NCI-H1105 (cell line): ENCODE measurements around the gene ABCF3.
A peak's percentile ranks its signal among the peaks of the same experiment; 100 is the strongest.

Experiments used
- DNase-seq: peaks from one replicate; lab custom pipeline; 2025; lab: John Stamatoyannopoulos, UW

ABCF3 gene

DNA sequence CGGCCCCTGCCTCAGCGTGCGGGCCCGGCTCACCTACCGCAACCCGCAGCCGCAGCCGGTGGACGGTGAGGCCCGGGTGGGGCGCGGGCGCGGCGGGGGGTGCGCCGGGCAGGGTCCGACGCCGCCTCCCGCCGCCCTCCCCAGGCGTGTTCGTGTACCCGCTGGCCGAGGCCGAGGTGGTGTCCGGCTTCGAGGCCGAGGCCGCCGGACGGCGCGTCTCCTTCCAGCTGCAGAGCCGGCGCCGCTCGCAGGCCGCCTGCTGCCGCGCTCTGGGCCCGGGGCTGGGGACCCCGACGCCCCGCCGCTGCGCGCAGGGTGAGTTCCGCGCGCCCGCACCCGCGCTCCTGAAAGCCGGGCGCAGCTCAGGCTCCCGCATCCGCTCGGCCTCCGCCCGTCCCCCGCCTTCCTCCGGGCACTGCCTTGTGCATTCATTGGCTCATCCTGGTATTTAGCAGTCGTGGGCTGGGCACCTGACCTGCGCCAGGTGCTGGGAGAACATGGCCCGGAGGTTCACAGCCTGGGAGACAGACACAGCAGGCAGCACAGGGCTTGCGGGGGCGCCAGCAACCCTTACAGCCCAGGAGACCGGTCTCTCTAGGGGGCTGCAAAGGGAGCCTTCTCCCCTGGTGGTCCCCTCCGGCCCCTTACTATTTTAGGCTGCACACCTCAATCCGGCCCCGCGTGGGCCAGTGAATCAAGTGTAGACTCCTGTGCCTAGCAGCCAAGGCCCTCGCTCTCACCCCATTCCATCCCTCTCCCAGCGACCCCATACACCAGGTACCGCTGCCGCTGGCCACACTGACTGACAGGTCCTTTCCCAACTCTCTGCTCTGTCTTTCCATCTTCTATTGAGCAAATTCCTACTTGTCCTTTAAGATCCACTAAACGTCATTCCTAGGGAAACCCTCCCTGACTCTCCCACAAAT lies 44.9 kb downstream of the ABCF3 start:
- DNase-seq, result peak; percentile 75

GRCh38 chr3:184231671-184232070 lies 45.7 kb downstream of the ABCF3 start:
- no peak for DNase-seq

GRCh38 chr3:184233127-184233843 lies 47.3 kb downstream of the ABCF3 start:
- no peak for DNase-seq

DNA sequence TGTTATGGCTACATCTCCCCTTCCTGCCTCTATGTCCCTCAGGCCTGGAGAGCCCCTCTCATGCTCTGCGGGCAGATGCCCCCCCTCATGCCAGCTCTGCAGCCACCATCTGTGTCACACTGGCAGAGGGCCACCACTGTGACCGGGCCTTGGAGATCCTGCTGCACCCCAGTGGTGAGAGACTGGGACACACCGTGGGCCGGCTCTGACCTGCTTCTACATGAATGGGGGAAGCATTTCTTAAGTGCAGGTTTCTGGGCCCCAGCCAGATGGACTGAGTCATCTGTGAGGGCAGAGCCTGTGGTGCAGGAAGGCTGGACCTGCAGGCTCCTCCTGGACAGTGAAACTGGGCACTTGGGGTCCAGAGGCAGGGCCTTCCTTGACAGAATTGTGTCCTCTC lies 48.2 kb downstream of the ABCF3 start:
- no peak for DNase-seq

GRCh38 chr3:184234671-184235380 lies 48.8 kb downstream of the ABCF3 start:
- DNase-seq, result no peak

DNA sequence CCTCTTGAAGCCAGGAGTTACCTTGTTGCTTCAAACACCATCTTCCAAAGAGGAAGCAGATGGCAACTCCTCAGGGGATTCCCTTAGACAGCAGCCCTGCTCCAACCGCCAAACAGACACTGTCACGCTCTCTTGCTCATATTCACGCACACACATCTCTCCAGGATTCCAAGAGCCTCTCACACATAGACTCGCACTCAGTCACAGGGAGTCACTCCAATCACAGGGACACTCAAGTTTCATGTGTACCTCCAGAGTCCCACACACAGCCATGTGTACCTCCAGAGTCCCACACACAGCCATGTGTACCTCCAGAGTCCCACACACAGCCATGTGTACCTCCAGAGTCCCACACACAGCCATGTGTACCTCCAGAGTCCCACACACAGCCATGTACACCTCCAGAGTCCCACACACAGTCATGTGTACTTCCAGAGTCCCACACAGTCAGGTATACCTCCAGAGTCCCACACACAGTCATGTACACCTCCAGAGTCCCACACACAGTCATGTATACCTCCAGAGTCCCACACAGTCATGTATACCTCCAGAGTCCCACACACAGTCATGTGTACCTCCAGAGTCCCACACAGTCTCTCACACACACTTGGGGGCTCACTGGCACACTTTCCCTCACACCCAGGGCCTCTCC lies 49.5 kb downstream of the ABCF3 start:
- no peak for DNase-seq

GRCh38 chr3:184236033-184236410 lies 50.0 kb downstream of the ABCF3 start:
- DNase-seq, result no peak

- DNase-seq, result no peak
Observed at GRCh38 chr3:184236636-184237035, 50.6 kb downstream of the ABCF3 start.

- DNase-seq, result no peak
Observed at GRCh38 chr3:184237211-184237610, 51.2 kb downstream of the ABCF3 start.

DNA sequence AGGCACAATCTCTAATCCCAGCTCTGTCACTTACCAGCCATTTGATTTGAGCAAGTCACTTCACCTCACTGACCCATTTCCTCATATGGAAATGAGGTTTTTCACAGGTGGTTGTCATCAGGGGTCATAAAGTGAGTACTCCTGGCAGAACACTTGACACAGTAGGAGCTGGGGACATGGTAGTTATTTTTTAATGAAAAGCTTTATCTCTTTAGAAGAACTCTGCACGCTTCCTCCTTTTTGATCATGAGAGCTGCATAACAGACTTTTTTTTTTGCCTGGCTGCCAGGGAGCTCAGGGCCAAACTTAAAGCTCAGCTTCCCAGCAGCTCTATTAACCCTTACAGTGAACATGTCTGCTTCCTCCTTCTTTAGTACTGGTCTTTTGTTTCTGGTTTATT lies 51.8 kb downstream of the ABCF3 start:
- no peak for DNase-seq

GRCh38 chr3:184238246-184238818 lies 52.3 kb downstream of the ABCF3 start:
- no peak for DNase-seq

GRCh38 chr3:184239221-184239620 lies 53.2 kb downstream of the ABCF3 start:
- no peak for DNase-seq

- no peak for DNase-seq
Observed at GRCh38 chr3:184239708-184240107, 53.7 kb downstream of the ABCF3 start.

GRCh38 chr3:184240384-184241140 lies 54.6 kb downstream of the ABCF3 start:
- DNase-seq, result no peak

DNA sequence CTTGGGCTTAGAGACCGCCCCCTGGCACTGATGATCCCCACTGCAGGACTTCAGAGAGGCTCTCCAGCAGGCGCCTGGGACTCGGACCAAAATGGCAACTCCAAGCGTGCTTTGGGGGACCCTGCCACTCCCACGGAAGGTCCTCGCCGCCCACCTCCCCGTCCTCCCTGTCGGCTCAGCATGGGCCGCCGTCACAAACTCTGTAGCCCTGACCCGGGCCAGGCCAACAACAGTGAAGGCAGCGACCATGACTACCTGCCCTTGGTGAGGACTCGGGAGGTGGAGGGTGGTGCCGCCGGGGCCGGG lies 55.1 kb downstream of the ABCF3 start:
- DNase-seq, result no peak

GRCh38 chr3:184241447-184242296 lies 55.7 kb downstream of the ABCF3 start:
- DNase-seq, result peak; percentile 94

- DNase-seq, result no peak
Observed at GRCh38 chr3:184242297-184242685, 56.3 kb downstream of the ABCF3 start.
